HG02884 (cell line): Measurements from ENCODE around the gene GPNMB.
"Not testable (repeated sequence)": the region's sequence is repeated elsewhere in the genome, so short reads cannot be mapped to it uniquely, and the experiment has no call there.

ENCODE experiments used
- ATAC-seq: cut with Tn5 transposase; IDR thresholded peaks from one replicate; pipeline ENCODE4 v1.9.1; 2021; ENCODE audit warnings: mild to moderate bottlenecking, moderate library complexity; ENCODE audit not compliant: unreplicated experiment

The GPNMB gene

DNA sequence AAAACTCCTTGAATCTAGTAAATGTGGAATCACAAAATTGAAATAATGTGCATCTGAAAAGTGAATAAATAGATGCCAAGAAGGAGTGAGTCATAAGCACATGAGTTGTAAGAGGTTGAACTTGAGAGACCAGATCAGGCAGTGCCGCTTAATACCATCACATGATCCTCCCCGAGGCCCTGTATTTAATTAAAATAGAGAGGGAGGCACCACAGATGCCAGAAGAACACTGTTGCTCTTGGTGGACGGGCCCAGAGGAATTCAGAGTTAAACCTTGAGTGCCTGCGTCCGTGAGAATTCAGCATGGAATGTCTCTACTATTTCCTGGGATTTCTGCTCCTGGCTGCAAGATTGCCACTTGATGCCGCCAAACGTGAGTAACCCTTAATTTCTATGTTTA lies at the start of gene GPNMB:
Gene GPNMB, plus strand, starts transcription at position 221 of the 400 bp plus-strand sequence. Its CDS starts 83 bp downstream, at position 304.
- ATAC-seq, result no peak

DNA sequence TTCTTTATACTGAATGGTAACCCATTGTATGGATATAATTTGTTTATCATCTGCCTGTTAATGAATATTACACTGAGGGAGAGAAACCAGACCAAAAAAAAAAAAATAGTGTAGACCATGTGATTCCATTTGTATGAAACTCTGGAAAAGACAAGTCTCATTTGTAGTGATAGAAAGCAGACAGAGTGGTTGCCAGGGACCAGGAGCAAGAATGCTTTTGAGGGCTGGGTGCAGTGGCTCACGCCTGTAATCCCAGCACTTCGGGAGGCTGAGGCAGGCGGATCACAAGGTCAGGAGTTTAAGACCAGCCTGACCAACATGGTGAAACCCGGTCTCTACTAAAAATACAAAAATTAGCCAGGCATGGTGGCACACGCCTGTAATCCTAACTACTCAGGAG lies 48.8 kb upstream of the GPNMB start:
- ATAC-seq, result not testable (repeated sequence)

DNA sequence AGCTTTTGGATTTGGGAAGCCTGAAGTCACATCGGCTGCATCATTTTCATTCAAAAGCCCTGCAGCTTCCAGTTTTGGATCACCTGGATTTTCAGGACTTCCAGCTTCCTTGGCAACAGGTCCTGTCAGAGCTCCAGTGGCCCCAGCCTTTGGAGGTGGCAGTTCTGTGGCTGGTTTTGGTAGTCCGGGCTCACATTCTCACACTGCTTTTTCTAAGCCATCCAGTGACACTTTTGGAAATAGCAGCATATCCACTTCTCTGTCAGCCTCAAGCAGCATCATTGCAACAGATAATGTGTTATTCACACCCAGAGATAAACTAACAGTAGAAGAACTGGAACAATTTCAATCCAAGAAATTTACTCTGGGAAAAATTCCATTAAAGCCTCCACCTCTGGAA lies 46.2 kb upstream of the GPNMB start:
- ATAC-seq, result no peak

GRCh38 chr7:23204241-23204640 lies 42.3 kb upstream of the GPNMB start:
- ATAC-seq, result no peak

GRCh38 chr7:23205577-23205908 lies 41.0 kb upstream of the GPNMB start:
- no peak for ATAC-seq

- no peak for ATAC-seq
Observed at GRCh38 chr7:23205909-23206767, 40.4 kb upstream of the GPNMB start.

- no peak for ATAC-seq
Observed at GRCh38 chr7:23207021-23207420, 39.6 kb upstream of the GPNMB start.

GRCh38 chr7:23207884-23208283 lies 38.7 kb upstream of the GPNMB start:
- no peak for ATAC-seq

GRCh38 chr7:23208316-23208715 lies 38.3 kb upstream of the GPNMB start:
- ATAC-seq, result no peak

GRCh38 chr7:23210506-23210905 lies 36.1 kb upstream of the GPNMB start:
- ATAC-seq, result no peak

- ATAC-seq, result no peak
Observed at GRCh38 chr7:23211589-23211988, 35.0 kb upstream of the GPNMB start.

DNA sequence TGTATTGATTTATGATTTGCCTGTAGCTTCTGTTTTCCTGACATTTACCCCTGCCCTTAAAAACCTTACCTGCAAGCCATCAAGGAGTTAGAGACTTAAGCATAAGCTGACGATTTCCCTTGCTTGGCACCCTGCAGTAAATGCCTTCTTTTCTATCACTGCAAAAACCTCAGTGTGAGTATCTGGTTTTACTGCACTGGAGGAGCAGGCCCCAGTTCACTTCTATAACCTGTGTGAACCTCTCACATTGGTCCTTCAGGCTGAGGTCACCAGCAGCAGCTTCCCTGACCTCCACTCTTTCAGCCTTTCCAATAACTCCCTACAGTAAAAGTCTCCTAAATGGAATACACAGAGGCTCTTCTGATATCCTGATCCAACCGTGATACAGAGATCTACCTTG lies 34.2 kb upstream of the GPNMB start:
- no peak for ATAC-seq

GRCh38 chr7:23212841-23213240 lies 33.7 kb upstream of the GPNMB start:
- ATAC-seq, result no peak

DNA sequence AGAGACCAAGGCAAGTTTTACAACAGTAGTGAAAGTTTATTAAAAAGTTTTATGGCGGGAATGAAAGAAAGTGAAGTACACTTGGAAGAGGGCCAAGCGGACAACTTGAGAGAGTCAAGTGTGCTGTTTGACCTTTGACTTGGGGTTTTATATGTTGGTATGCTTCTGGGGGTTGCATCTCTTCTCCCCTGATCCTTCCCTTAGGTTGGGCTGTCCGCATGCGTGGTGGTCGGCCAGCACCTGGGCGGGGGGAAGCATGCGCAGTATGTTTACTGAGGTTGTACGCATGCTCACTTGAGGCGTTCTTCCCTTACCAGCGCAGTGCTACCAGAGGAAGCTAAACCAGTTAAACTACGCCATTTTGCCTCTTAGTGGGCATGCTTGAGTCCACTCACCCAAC lies 32.8 kb upstream of the GPNMB start:
- no peak for ATAC-seq

- ATAC-seq, result no peak
Observed at GRCh38 chr7:23214423-23214822, 32.2 kb upstream of the GPNMB start.

DNA sequence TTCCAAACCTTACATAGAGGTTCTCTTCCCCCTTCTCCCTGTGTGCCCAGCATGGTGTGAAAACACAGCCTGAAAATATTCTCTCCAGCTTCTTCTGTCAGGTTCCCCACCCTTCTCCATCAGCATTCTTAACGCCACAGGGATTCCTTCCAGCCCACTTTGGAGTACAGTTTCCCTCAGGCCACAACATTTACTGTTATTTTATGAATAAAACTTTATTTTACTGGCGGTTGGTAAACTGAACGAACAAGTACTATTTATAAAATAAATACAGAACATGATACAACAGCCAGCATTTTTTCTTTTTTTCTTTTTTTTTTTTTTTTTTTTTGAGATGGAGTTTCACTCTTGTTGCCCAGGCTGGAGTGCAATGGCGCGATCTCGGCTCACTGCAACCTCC lies 31.6 kb upstream of the GPNMB start:
- ATAC-seq, result no peak

DNA sequence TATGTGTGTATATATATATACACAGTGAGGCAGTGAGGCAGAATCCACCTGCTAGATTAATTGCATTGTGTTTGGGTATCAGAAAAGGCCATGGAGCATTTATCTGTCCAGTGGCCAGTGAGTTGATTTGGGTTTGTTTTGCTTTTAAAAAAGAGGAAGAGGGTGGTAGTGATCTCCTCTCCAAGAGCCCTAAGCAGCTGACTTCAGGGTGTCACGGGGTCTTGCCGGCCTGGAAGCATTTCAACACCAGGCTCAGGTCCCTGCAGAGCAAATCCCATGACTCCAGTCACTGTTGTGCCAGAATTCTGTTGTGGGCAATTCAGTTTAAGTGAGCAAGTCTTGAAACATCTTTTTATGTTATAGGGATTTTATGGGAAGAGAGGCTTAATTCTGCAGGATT lies 30.6 kb upstream of the GPNMB start:
- ATAC-seq, result no peak

DNA sequence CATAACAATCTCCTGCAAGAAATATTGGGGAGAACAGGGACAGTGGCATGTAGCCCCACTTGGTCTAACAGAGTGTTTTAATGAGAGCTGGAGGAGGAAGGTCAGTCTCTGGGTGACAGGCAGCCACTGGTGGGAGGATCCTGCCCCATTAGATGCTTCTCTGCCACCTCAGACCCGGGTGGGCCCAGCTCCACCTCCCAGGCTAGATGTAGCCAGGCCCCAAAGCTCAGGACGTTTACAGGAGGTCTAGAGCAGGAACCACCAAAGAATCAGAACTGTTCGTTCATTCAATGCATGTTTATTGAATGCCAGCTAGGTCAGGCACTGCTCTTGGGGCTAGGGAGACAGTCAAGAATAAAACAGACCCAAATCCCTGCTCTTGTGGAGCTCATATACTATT lies 28.4 kb upstream of the GPNMB start:
- ATAC-seq, result no peak

DNA sequence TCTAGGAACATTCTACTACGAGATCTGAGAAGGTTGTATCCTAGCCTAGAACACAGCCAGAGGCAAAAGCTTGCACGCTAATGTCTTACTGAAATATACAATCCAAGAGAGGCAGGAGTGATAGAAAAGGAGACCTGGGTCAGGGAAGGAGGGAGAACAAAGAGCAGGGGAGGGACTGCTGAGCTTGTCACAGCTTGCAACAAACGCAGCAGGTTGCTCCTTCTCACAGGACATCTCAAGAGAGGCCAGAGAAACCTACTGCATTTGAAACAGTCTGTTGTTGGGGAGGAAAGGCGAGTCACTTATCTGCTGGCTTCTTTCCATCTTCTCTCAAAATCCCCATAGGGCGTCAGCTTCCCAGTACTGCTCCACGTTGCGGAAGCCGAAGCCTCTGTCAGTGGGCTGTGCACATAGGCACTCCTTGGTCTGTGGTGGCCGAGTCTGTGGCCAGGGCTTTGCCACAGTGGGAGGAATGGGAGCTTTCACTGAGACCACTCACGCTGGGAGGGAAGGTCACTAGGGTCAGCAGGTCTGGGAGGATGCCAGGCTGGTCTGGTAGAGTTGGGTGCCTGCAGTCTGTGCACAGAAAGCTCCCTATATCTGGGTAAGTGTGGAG lies 25.8 kb upstream of the GPNMB start:
- no peak for ATAC-seq

DNA sequence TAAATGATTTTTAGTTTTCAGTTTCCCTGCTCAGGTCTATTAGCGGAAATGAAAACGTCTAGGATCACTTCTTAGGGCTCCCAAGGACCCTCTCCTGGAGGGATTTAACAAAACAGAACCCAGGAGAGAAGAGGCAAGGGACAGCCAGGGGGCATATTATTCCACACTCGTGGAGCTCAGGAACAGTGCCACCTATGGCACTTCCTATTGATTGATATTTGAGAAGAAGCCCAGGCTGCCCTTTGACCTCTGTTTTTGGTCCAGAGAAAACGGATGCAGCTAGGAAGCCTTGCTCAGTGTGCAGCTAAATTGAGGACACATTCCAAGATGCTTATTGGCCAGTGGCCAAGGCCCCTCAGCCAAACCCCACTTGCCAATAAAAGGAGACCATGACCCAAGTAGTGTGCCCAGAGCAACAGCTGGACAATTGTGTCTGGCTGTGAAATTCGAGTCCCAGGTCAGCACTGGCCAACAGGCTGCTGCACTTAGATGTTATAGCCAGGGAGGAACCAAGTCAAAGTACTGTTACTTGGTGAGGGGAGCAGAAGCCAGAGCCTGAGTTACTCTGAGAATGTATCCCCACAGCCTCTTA lies 24.0 kb upstream of the GPNMB start:
- ATAC-seq, result no peak

GRCh38 chr7:23224364-23224763 lies 22.2 kb upstream of the GPNMB start:
- not testable (repeated sequence) for ATAC-seq

DNA sequence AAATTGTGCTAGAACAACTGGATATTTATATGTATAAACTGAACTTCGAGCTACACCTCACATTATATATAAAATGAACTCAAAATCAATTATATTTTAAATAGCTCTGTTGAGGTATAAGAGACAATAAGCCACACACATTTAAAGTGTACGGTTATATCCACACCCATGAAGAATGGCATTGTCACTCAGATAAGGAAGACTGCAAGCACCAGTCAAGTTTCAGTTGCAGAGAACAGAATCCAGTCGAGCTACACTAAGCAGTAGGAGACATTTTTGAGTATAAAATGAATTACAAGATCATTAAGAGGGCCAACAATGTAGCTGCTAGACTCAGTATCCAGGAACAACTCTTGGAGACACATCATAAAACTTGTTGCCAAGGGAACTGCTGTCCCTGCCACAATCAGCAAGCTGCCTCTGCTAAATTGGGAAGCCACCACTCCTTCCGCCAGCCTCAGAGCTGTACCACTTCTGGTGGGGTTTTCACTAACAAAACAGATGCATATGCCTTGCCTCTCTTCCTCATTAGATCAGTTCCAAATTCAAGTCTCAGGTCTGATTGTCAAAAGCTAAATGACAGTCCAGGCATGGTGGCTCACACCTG lies 19.6 kb upstream of the GPNMB start:
- no peak for ATAC-seq
